Activated naive CD4-positive, alpha-beta T cell treated with Interleukin-2 at 50 U/mL for 16 hours (primary cell): ENCODE data around the gene SSH3.
A peak's percentile ranks its signal among the peaks of the same experiment; 100 is the strongest.

ENCODE experiments used
- DNase-seq: peaks from one replicate; pipeline ENCODE4 v3.0.0-alpha.2; 2020

Gene SSH3

GRCh38 chr11:67349457-67349856 is 46.1 kb downstream of the SSH3 start:
- no peak for DNase-seq

DNA sequence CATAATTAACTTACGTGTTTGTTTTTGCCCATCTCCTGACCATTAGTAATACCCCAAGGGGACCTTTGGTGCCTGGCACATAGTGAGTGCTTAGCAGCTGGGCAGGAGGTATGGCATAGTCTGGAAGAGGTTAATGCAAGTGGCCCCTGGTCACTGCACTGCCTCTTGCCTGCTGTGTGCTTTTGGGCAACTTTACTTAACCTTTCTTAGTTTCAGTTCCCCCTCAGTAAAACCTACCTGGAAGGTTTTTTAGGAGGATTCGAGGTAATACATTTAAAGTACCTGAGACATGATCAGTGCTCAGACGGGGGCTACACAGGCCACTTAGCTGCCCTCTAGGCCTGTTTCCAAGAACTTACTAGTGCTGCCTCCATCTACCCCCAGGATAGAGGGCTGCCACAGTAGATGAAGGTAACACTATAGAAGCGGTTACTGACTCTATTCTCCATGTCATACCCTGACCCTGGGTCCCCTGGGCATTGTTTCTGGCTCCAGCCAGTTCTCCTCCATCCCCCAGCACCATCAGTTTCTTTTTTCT is 46.7 kb downstream of the SSH3 start:
- DNase-seq, result no peak

GRCh38 chr11:67351275-67352005 is 48.1 kb downstream of the SSH3 start:
- DNase-seq, result peak; percentile 64

DNA sequence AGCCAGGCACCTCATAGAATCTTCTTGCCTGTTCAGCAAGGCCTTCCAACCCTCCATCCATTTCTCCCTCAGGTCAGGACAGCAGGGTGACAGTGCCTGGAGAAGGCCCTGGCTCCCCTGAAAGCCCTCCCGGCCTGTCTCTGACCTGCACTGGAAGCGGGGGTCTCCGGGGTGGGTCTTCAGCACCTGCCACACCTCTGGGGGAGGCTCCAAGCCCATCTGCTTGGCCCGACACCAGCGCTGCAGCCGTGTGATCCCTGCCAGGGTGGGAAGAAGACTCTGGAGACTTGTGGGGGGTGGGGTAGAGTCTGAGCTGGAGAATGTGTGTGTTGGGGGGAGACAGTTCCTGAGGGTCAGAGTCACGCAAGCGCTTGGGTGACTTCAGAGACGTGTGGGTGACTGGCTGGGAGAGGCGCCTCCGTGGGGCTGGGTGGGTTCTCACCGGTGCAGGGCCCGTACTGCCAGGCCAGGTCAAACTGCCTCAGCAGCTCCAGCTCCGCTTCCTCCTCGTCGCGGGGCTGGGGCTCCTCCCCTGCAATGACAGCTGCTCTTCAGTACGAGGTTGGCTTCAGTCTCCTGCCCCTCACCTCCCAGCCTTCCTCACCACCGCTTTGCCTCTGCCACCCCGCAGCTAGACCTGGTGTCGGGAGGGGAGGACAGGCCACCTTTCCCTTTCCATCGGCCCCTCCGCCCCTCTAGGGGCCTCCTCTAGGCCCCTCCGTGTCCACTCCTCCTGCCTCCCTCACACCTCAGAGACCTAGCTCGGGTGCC is 49.4 kb downstream of the SSH3 start:
- no peak for DNase-seq

GRCh38 chr11:67353317-67354074 is 50.2 kb downstream of the SSH3 start, which contains the start of gene POLD4:
Gene POLD4 (minus strand): TSS chr11:67353546. CDS start chr11:67353399, 147 bp downstream.
- DNase-seq, result peak; percentile 97

- DNase-seq, result no peak
These were observed 51.0 kb downstream of the SSH3 start for GRCh38 chr11:67354075-67355022.

DNA sequence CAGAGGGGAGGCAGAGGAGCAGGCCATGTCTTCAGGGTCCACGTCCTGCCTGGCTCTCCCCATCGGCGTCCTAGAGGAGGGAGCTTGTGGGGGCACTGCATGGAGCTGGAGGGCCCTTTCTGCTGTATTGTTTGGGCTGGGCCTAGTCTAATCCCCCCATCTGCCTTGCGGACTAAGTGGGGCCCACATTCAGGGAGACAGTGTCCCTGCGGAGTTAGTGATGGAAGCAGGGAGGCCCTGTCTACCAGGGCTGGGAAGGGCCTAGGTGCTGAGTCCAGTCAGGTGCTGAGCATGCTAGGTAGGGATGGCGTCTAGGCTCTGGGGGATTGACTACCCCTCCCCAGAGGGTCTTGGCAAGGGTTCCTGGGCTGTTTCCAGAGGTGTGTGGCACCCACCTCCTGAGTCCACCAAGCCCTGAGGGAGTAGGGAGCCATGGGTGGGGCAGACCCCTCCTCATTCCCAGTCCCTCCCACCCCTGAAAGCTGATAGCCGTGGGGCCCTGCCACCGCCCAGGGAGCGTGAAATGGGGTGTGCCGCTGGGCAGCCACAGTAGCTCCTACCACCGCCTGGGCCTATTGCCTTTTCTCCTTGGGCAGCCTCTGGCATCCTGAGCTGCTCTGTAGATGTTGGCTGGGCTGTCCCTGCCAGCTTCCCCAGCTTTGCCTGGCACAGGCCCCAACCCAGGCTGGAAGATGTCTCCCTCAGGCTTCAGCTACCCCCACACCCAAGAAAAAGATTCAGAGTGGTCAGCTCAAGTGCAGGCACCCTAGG is 51.9 kb downstream of the SSH3 start:
- DNase-seq, result no peak

GRCh38 chr11:67355794-67356386 is 52.6 kb downstream of the SSH3 start:
- no peak for DNase-seq

DNA sequence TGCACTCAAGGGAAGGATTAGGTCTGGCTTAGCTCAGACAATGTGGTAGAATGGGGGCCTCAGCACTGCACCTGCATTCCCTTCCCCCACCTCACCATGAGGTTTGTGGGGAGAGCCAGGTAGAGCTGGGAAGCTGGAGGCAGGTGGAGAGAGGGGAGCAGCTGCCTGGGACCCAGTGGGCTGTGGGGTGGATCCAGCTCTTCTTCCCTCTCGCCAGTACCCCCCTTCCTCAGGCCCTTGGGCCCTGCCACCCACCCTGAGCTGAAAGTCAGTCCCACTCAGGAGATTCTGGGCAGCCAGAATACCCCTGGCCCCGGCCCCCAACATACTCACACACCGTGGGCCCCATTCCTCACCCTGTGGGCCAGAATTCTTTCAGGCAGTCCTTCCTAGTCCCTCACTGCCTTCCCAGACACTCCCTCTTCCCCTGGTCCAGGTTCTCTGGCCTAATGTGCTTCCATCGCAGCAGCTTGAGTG is 53.1 kb downstream of the SSH3 start:
- DNase-seq, result no peak

DNA sequence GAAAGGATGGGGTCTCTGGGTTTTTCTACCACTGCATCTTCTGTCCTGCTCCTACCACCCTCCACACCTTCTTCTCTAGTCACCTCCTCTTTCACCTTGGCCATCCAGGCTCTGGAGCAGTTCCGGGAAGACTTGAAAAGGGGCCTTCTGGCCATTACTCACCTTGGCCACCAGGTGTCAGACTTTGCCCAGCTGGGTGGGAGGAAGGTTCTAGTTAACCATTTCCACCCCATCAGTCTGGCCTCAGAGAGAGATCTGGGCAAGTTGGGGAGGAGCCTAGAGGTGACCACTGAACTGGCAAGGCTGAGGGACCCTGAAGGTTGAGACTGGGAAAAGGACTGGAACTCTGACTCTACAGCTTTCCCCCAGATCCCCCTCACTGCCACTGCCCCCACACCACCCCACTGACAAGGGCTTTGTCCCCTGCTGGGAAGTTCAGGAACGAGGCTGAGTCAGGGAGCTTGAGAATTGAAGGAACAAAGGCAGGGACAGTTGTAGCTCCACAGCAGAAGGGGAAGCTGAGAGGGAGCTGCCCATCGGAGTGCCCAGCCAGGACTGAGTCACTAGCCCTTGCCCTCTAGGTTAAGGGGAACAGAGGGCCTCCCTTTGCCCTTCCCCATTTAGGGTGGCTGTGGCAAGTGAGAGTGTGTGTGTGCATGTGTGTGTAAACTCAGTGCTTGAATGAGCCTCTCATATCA is 53.7 kb downstream of the SSH3 start:
- peak; percentile 70 for DNase-seq

DNA sequence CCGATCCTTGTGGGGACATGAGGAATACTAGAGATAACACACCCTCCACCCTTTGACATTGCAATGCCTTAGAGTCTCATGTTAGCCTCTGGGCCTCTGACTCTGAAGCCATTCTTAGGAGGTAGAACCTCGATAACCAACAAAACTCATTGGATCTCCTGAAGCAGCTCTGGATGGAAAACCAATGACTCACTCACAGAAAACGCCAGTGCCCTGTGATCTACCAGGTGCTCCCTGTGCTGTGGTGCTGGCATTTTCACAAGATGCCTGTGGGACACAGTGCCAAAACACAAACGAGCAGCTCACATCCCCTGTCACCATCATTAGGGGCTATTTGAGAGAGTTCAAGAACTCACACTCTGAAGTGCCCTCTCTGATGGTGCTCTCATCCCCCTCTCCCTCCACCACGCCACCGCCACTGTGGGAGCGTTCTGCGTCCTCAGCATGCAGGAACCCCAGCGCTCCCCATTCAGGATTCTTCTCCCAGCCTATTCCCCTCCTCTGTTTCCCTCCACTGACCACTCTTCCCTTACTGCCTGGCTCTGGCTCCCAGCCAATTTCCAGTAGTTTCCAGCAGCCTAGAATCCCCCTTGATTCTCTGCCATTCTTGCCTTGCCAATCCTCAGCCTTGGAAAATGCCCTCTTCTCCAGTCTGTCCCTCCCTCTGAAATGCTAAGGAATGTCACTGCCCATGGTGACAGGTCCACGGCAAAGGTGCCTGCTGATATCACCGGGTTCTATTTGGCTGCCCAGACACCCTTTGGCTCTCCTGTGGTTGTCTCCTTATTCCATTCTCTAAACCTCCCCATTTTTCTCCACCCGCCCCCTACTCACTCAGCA is 54.7 kb downstream of the SSH3 start:
- no peak for DNase-seq
